Kidney capillary endothelial cell (primary cell): ENCODE results near the gene FUT8.

Source experiments
- DNase-seq: peaks from one replicate; pipeline ENCODE4 v3.0.0-alpha.2; 2018; ENCODE audit warnings: low spot score

FUT8 gene

GRCh38 chr14:65558363-65558762, 145.8 kb downstream of the FUT8 start:
- DNase-seq: no peak

- DNase-seq: no peak
Observed at GRCh38 chr14:65560340-65561027, 148.0 kb downstream of the FUT8 start.

- DNase-seq: no peak
Observed at GRCh38 chr14:65564370-65564769, 151.8 kb downstream of the FUT8 start.

GRCh38 chr14:65565948-65566347, 153.4 kb downstream of the FUT8 start:
- no peak for DNase-seq

DNA sequence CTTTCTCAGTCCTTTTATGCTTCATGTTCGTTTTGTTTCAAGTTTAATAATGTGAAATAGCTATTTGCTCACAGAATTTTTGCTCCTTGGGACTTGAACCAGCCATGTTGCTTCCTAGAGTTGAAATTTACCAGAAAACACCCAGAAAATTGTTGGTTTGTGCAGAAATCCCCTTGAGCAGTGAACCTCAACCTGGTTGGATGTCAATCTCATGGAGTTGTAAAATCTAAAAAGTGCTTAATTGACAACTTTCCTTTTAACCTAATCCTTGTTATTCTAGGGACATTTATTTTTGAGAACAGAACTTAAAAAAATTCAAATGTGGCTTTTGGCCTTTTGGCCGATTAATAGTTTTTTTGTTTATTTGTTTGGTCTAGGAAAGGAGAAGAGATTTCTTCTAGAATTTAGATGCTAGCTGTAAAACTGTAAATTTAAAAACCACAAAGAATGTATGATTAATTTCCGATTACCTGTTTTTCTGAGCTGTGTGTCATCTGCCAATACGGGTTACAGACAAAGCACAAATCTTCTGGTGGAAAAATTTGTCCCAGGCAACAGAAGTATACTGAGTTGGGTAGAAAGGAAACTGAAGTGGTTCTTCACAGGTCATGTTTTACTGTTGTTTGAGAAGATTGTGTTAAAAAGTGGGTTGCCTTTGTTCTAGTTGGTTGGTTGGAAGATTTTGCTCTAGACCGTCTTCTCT, 154.4 kb downstream of the FUT8 start:
- no peak for DNase-seq

- DNase-seq: no peak
Observed at GRCh38 chr14:65574611-65575010, 162.1 kb downstream of the FUT8 start.

GRCh38 chr14:65575389-65575788, 162.9 kb downstream of the FUT8 start:
- DNase-seq: no peak

- no peak for DNase-seq
Observed at GRCh38 chr14:65580973-65581372, 168.4 kb downstream of the FUT8 start.

- no peak for DNase-seq
Observed at GRCh38 chr14:65581378-65581777, 168.8 kb downstream of the FUT8 start.

DNA sequence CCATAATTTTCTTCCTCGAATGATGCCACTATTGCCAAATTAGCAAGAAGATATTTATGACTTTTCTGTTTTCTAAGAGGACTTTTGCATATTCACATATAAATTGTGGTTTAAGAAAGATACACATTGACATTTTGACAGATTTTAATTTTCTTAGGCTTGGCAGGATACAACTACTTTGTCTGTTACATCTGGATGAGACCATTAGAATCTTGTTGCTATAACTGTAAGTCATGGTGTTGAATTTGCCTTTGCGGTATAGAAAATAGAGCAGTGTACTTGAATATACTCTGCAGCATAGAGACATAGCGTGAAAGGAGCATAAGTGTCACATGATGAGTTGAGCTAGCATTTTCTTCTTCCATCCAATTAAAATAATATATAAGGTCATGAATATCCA, 169.3 kb downstream of the FUT8 start:
- no peak for DNase-seq

DNA sequence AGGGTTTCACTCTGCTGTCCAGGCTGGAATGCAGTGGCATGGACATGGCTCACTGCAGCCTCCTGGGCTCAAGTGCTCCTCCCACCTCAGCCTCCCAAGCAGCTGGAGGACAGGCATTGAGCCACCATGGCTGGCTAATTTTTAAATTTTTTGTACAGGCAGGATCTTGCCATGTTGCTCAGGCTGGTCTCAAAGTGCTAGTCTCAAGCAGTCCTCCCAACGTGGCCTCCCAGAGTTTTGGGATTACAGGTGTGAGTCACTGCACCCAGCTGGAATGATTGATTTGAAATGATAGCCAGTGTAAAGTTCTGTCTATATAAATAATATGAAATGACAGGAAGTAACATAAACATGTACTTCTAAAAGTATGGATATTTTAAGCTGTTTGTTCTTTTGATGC, 172.7 kb downstream of the FUT8 start:
- no peak for DNase-seq

GRCh38 chr14:65588426-65589140, 176.1 kb downstream of the FUT8 start:
- no peak for DNase-seq

GRCh38 chr14:65594153-65594881, 181.8 kb downstream of the FUT8 start:
- DNase-seq: no peak

GRCh38 chr14:65594882-65595237, 182.3 kb downstream of the FUT8 start:
- DNase-seq: no peak

GRCh38 chr14:65599375-65599774, 186.8 kb downstream of the FUT8 start:
- no peak for DNase-seq

DNA sequence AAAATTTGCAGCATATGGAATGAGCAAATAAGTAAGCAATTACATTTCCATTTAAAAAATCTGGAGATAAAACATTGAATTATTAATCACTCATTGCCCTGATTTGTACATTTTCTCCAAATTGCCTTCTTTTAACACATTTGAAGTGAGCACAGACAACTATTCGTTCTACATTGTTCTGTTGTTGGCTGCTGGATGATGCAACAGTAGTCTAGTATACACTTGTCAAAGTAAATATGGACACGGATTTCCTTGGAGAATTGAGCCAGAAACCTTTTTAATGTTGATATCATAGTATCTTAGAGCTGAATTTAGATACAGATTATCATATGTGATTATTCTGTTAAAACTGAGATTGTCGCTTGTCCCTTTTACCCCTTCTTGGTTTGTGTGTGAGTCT, 188.2 kb downstream of the FUT8 start:
- no peak for DNase-seq

- DNase-seq: no peak
Observed at GRCh38 chr14:65604535-65604934, 192.0 kb downstream of the FUT8 start.

DNA sequence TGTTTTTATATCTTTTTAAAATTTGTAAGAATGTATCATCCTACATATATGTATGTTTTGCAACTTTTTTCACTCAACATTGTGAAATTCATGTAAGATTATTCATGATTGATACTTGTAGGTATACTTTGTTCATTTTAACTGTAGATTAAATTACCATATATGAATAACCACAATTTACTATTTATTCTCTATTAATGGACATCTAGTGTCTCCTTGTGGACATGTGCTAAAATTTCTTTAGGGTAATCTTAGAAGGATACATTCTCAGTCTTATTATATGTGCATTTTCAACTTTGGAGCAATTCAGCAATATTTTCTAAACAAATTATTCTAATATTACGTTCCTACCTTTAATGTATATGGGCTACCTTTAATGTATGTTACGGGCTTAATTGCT, 192.4 kb downstream of the FUT8 start:
- DNase-seq: no peak

DNA sequence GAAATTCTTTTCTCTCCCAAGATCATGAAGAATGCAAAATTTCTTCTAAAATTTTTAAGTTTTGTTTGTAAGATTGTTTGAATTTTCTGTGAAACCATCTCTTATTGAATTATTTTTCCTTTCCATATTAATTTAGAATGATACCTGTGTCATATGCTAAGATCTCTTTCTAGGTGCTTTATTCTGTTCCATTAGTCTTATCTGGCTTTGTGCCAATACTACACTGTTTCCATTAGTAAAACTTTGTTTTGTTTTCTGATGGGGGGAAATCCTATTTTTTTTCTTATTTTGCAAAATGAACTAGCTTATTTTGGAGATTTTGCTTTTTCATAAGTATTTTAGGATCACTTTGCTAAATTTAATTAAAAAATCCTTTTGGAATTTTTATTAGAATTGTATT, 193.9 kb downstream of the FUT8 start:
- no peak for DNase-seq

- no peak for DNase-seq
Observed at GRCh38 chr14:65613131-65613650, 200.7 kb downstream of the FUT8 start.

GRCh38 chr14:65618996-65619395, 206.5 kb downstream of the FUT8 start:
- DNase-seq: no peak

GRCh38 chr14:65620195-65620594, 207.7 kb downstream of the FUT8 start:
- no peak for DNase-seq
